HepG2 (cell line): ENCODE measurements around the gene ZG16. TPM values are rescaled to one million over a fixed set of nuclear protein-coding genes. Genes with fewer than 3 reads are reported as not detected.
A peak's percentile ranks its signal among the peaks of the same experiment; 100 is the strongest.

ENCODE experiments used
- ARNTL ChIP-seq: sonication (generic); formaldehyde crosslinking; IDR thresholded peaks from 2 replicates; pipeline ENCODE4 v1.4.0; 2020; ENCODE audit warnings: mild to moderate bottlenecking, missing genetic modification reagents
- CEBPG ChIP-seq: IDR thresholded peaks from 2 replicates; pipeline ENCODE4 v1.6.1; 2016
- CHD4 ChIP-seq: fragments of 200-600 bp; sonication (generic); IDR thresholded peaks from 2 replicates; pipeline ENCODE4 v1.7.0; 2017; ENCODE audit warnings: mild to moderate bottlenecking, low read length, borderline replicate concordance
- E2F1 ChIP-seq: sonication (generic); formaldehyde crosslinking; IDR thresholded peaks from 2 replicates; pipeline ENCODE4 v1.5.0; 2020; ENCODE audit warnings: missing genetic modification reagents
- FOSL1 ChIP-seq: sonication (generic); formaldehyde crosslinking; IDR thresholded peaks from 2 replicates; pipeline ENCODE4 v1.9.0; 2021; ENCODE audit warnings: missing genetic modification reagents, borderline replicate concordance
- GMEB2 ChIP-seq: IDR thresholded peaks from 2 replicates; pipeline ENCODE4 v1.6.1; 2016; ENCODE audit warnings: missing biosample characterization, missing genetic modification reagents, low read depth
- HNF4A ChIP-seq: sonication (generic); formaldehyde crosslinking; IDR thresholded peaks from 2 replicates; pipeline ENCODE4 v1.4.0; 2020; ENCODE audit warnings: missing genetic modification reagents
- KDM5B ChIP-seq: sonication (generic); formaldehyde crosslinking; IDR thresholded peaks from 2 replicates; pipeline ENCODE4 v1.4.0; 2020; ENCODE audit warnings: missing genetic modification reagents, mild to moderate bottlenecking, borderline replicate concordance
- KMT2B ChIP-seq: IDR thresholded peaks from 2 replicates; pipeline ENCODE4 v1.6.1; 2016; ENCODE audit warnings: missing genetic modification reagents, missing compliant biosample characterization
- NFYB ChIP-seq: sonication (generic); formaldehyde crosslinking; IDR thresholded peaks from 2 replicates; pipeline ENCODE4 v1.4.0; 2020; ENCODE audit warnings: missing genetic modification reagents
- RERE ChIP-seq: IDR thresholded peaks from 2 replicates; pipeline ENCODE4 v1.6.1; 2016; ENCODE audit warnings: low read depth, missing genetic modification reagents, missing compliant biosample characterization
- SIX1 ChIP-seq: sonication (generic); formaldehyde crosslinking; IDR thresholded peaks from 2 replicates; pipeline ENCODE4 v1.4.0; 2020; ENCODE audit warnings: missing genetic modification reagents, borderline replicate concordance
- SMAD3 ChIP-seq: sonication (generic); formaldehyde crosslinking; IDR thresholded peaks from 2 replicates; pipeline ENCODE4 v1.4.0; 2020; ENCODE audit warnings: missing genetic modification reagents
- SMARCE1 ChIP-seq: fragments of 450-650 bp; IDR thresholded peaks from 2 replicates; pipeline ENCODE4 v1.6.1; 2017; ENCODE audit warnings: borderline replicate concordance
- SRY ChIP-seq: sonication (generic); formaldehyde crosslinking; IDR thresholded peaks from 2 replicates; pipeline ENCODE4 v1.8.0; 2022; ENCODE audit warnings: mild to moderate bottlenecking, missing genetic modification reagents
- ZEB1 ChIP-seq: IDR thresholded peaks from 2 replicates; pipeline ENCODE4 v1.6.1; 2012; ENCODE audit warnings: mild to moderate bottlenecking, low read depth, inconsistent platforms; ENCODE audit not compliant: insufficient replicate concordance
- ZIK1 ChIP-seq: sonication (generic); formaldehyde crosslinking; IDR thresholded peaks from 2 replicates; pipeline ENCODE4 v1.5.0; 2020; ENCODE audit warnings: mild to moderate bottlenecking, low read depth, missing genetic modification reagents, borderline replicate concordance
- ZMYM4 ChIP-seq: sonication (generic); formaldehyde crosslinking; IDR thresholded peaks from 2 replicates; pipeline ENCODE4 v1.8.1; 2023; ENCODE audit warnings: mild to moderate bottlenecking, missing genetic modification reagents
- ZNF12 ChIP-seq: sonication (generic); formaldehyde crosslinking; IDR thresholded peaks from 2 replicates; pipeline ENCODE4 v1.5.0; 2020; ENCODE audit warnings: missing genetic modification reagents
- ZNF34 ChIP-seq: sonication (generic); formaldehyde crosslinking; IDR thresholded peaks from 2 replicates; pipeline ENCODE4 v1.4.0; 2020; ENCODE audit warnings: mild to moderate bottlenecking, missing genetic modification reagents, borderline replicate concordance
- ZNF558 ChIP-seq: sonication (generic); formaldehyde crosslinking; IDR thresholded peaks from 2 replicates; pipeline ENCODE4 v1.9.0; 2022; ENCODE audit warnings: mild to moderate bottlenecking, missing genetic modification reagents, borderline replicate concordance
- ZNF7 ChIP-seq: IDR thresholded peaks from 2 replicates; pipeline ENCODE4 v1.6.1; 2016; ENCODE audit warnings: missing biosample characterization, missing genetic modification reagents
- ZSCAN21 ChIP-seq: sonication (generic); formaldehyde crosslinking; IDR thresholded peaks from 2 replicates; pipeline ENCODE4 v1.8.0; 2022; ENCODE audit warnings: mild to moderate bottlenecking, missing genetic modification reagents, moderate library complexity, borderline replicate concordance
- polyA plus RNA-seq, 8 experiments: library from polyadenylated mRNA; depleted of rRNA in 3 of 8; stranded (reverse) in 7 of 8; unstranded in 1 of 8; fragments of >200 nt; fragmentation: Illumina TruSeq in 4 of 8; extraction: Trizol in 4 of 8; gene quantifications; 2 replicates each; pipeline versions ENCODE4 v1.2.1 to v1.2.3, GENCODE V29; 2011 to 2016; ENCODE audit warnings: low read depth in 4 of 8, missing spikeins in 1 of 8, mixed read lengths in 1 of 8; ENCODE audit not compliant: insufficient read depth in 1 of 8
- total RNA-seq, 5 experiments: library from RNA; depleted of rRNA; stranded (reverse); fragments of >200 nt; fragmentation: Illumina TruSeq; extraction: Trizol; gene quantifications; 2 replicates each; pipeline ENCODE4 v1.2.3, GENCODE V29; 2016; ENCODE audit warnings: low read depth in 1 of 5

ZG16 gene
- total and polyA plus RNA-seq, 2 of the 13 experiments (the other 11 are each of a cell fraction or from before 2014, with no cell fraction given): 0.04 to 0.07 TPM

- TF ChIP-seq E2F1 (peak; percentile 76), ZSCAN21 (CRISPR knock-in tag) (peak; percentile 99), ZMYM4 (CRISPR knock-in tag) (peak; percentile 83), SMARCE1 (no peak), FOSL1 (peak; percentile 36; the same call in 1 of the 2 replicates), HNF4A (CRISPR knock-in tag) (peak; percentile 48), CEBPG (0 out of 2 replicates have a peak, but pooled peaks have one; percentile 35), NFYB (CRISPR knock-in tag) (no peak), KMT2B (CRISPR knock-in tag) (peak; percentile 81; the same call in 1 of the 2 replicates), ZNF7 (CRISPR knock-in tag) (no peak), SMAD3 (CRISPR knock-in tag) (peak; percentile 77; the same call in 1 of the 2 replicates), ZNF34 (CRISPR knock-in tag) (peak; percentile 99; the same call in 1 of the 2 replicates), ZEB1 (no peak), KDM5B (CRISPR knock-in tag) (peak; percentile 100), ARNTL (CRISPR knock-in tag) (peak; percentile 97), GMEB2 (no peak), ZNF558 (CRISPR knock-in tag) (peak; percentile 99), SRY (CRISPR knock-in tag) (peak; percentile 99), SIX1 (CRISPR knock-in tag) (no peak), ZNF12 (CRISPR knock-in tag) (peak; percentile 94), ZIK1 (CRISPR knock-in tag) (peak; percentile 99), RERE (CRISPR knock-in tag) (no peak), CHD4 (no peak)
Observed at GRCh38 chr16:29807426-29808218, 29.6 kb downstream of the ZG16 start (continued).
